H54 (cell line): ENCODE results near the gene CA12.

Experiments
- DNase-seq: peaks from one replicate; pipeline ENCODE4 v3.0.0; 2011; ENCODE audit warnings: low spot score, mixed read lengths; ENCODE audit not compliant: insufficient read length
- FAIRE-seq: peaks from 3 replicates; lab custom pipeline; 2011; peaks lifted over from hg19 to GRCh38; lab: Jason Lieb, UNC
- POLR2A ChIP-seq: IDR thresholded peaks from 2 replicates; pipeline ENCODE4 v1.6.1; 2011; ENCODE audit warnings: low read depth, mild to moderate bottlenecking, low read length

CA12 gene

DNA sequence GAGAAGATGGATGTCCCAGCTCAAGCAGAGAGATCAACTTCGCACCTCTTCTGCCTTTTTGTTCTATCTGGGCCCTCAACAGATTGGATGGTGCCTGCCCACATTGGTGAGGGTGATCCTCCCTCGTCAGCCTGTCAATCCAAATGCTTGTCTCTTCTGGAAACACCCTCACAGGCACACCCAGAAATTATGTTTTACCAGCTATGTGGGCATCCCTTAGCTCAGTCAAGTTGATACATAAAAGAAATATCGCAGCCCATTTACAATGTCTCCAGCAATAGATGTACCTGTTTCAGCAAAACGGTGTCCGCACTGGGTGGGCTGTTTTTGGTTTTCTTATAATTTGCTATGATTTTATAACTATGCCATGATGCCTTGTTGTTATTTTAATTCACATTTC lies 27.5 kb upstream of the CA12 start:
- TF ChIP-seq POLR2A, result no peak
- no peak for FAIRE-seq
- no peak for DNase-seq

- no peak for TF ChIP-seq POLR2A
Measured at GRCh38 chr15:63408524-63408923, 26.9 kb upstream of the CA12 start.

GRCh38 chr15:63407612-63408011 lies 26.0 kb upstream of the CA12 start:
- no peak for DNase-seq
- no peak for FAIRE-seq
- no peak for TF ChIP-seq POLR2A

More at GRCh38 chr15:63408524-63408923, 26.9 kb upstream of the CA12 start:
- DNase-seq (no peak), FAIRE-seq (no peak)

GRCh38 chr15:63405683-63406390 lies 24.2 kb upstream of the CA12 start:
- no peak for TF ChIP-seq POLR2A
- FAIRE-seq, result no peak

GRCh38 chr15:63405159-63405558 lies 23.5 kb upstream of the CA12 start:
- FAIRE-seq (no peak), DNase-seq (no peak)
- TF ChIP-seq POLR2A, result no peak

More at GRCh38 chr15:63405683-63406390, 24.2 kb upstream of the CA12 start:
- no peak for DNase-seq

- no peak for DNase-seq
- no peak for FAIRE-seq
- TF ChIP-seq POLR2A, result no peak
Measured at GRCh38 chr15:63403254-63403945, 21.8 kb upstream of the CA12 start.

GRCh38 chr15:63402498-63403253 lies 21.0 kb upstream of the CA12 start:
- FAIRE-seq (no peak), DNase-seq (peak; percentile 12)
- TF ChIP-seq POLR2A, result no peak

- FAIRE-seq (no peak), DNase-seq (no peak)
- TF ChIP-seq POLR2A, result no peak
Measured at GRCh38 chr15:63401714-63402497, 20.3 kb upstream of the CA12 start.

DNA sequence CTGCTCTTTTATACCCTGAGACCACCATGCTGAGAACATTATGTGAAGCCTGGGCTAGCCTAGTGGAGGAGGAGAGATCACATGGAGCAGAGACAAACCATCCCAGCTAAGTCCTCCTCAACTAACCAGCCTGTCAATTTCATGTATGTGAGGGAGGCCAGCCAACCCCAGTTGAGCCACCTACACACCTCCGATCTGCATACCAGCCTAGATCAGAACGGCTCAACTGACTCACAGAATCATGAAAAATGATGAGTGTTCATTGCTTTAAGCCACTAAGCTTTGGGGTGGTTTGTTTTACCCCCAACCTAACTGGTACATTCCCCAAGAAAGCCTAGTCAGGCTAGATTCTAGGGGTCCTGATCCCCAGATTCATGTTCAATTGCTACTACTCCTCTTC lies 19.4 kb upstream of the CA12 start:
- no peak for TF ChIP-seq POLR2A
- FAIRE-seq (no peak), DNase-seq (no peak)

DNA sequence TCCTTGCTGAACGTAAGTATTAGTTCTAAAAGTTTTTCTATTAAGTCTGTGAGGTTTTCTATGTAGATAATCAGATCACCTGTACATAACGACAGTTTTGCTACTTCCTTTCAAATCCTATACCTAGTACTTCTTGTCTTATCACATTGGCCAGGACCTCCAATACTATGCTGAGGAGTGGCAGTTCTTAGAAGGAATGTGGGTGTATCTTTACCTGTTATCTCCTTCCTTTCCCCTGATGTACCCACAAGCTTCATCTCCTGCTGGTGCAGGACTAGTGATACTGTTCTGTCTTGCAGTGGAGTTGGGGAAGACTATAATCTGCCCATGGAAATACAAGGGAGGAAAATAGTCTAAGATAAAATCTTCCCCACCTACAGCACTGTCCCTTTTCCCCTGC lies 16.8 kb upstream of the CA12 start:
- no peak for DNase-seq
- no peak for TF ChIP-seq POLR2A
- FAIRE-seq, result no peak

DNA sequence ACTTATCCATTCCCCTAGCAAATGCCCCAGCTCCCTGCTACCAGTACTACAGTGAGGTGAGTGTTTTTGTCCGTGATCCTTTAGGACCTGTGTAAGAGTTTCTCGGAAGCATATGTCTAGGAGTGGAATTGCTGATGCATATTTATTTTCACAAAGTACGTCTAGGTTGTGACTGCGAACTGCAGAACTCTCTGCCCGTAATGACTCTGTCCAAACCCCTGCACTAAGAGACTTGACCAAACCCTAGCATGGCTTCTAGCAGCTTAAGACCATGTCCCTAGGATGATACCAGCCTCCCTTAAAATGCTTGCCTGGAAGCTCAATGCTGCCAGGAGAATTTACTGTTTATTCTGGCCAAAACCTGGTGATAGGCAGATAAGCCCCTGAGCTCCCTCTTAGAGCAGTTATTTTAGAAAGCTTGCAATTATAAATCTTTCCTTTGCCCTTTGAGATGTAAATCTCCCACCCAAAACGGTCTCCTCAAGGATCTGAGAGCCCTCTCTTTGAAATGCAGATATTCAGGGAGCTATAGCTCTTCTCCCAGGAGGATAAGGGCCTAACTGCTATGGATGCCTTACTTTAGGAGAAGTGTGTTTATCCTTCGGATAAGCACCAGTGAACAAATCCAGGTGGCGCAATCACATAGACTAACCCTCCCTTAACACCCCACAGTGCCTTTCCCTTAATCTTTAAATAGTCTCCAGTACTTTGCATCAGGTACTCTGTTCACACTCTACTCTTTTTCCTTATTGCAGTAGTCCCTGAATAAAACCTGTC lies 14.7 kb upstream of the CA12 start:
- FAIRE-seq (no peak), DNase-seq (no peak)
- no peak for TF ChIP-seq POLR2A

GRCh38 chr15:63395730-63396151 lies 14.1 kb upstream of the CA12 start:
- DNase-seq (no peak), FAIRE-seq (no peak)
- TF ChIP-seq POLR2A, result no peak
